Midbrain (tissue), 1 donor: ENCODE results near the gene JAM3.

ENCODE experiments used
- DNase-seq: peaks from one replicate; lab custom pipeline; 2025; lab: John Stamatoyannopoulos, UW

Gene JAM3

DNA sequence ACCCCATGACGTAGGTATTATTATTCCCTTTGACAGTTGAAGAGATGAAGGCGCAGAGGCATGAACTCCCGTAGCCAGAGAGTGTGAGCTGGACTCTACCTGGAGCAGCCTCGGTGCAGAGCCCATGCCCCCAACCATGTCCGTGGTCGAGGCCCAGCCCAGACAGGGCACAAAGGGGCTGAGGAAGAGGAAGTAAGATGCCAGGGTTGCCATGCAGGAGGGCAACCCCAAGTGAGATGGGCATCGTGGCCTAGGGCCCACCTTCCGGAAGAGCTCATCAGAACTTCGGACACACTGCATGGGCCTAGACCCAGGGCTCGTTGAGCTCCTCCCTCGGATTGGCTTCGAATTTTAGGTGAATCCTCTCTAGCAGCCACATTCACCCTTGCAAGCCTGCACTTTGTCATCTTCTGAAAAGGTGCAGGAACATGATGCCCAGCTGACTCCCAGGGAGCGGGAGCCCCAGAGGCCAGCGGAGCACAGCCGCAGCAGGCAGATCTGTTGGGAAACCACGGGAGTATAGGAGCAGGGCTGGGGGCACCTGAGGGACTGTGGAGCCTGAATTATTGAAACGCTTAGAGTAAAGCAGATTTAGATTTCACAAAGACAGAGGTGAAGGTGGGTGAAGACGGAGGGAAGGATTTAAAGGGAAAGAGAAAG is 29.0 kb upstream of the JAM3 start:
- DNase-seq: no peak

GRCh38 chr11:134040386-134041302 is 28.2 kb upstream of the JAM3 start:
- DNase-seq: no peak

GRCh38 chr11:134041349-134041748 is 27.5 kb upstream of the JAM3 start:
- DNase-seq: no peak

DNA sequence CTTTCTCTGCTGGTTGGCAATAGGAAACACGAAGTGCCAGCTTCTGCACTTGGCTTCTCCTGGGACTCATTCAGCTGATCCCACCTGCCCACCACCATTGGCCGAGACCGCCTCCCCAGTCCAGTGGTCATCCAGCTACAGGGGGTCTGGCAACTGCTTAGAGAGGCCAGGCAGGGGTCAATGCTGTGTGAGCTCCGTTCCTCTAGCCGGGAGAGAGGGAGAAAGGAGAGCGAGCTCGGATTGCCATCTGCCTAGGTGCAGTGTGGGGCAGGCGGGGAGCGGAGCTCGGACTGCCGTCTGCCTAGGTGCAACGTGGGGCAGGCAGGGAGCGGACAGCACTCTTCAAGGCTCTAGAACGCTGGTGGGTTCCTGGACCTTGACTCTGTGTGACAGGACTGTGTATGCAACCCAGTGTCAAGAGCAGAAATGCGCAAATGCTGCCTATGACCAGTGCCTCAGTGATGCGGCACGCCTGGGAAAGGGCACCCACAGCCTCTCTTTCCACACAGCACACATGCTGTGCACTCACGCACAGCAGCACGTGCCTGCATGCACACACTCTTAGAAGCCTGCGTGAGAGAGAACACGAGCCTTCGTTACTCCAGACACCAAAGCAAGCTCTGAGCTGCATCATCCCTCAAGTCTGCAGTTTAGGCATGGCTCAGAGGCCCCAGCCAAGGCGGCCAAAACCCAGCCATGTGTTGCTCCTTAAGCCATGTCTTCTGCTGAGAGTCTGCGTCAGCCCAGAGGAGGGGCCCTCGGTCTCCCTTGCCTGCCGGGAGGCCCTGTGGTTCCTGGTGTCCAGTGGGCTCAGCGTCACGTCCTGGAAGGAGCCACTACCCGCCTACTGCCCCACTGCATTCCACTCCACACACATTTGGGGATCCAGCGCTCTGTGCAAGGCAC is 26.8 kb upstream of the JAM3 start:
- no peak for DNase-seq

GRCh38 chr11:134043821-134044420 is 25.0 kb upstream of the JAM3 start:
- DNase-seq: no peak

DNA sequence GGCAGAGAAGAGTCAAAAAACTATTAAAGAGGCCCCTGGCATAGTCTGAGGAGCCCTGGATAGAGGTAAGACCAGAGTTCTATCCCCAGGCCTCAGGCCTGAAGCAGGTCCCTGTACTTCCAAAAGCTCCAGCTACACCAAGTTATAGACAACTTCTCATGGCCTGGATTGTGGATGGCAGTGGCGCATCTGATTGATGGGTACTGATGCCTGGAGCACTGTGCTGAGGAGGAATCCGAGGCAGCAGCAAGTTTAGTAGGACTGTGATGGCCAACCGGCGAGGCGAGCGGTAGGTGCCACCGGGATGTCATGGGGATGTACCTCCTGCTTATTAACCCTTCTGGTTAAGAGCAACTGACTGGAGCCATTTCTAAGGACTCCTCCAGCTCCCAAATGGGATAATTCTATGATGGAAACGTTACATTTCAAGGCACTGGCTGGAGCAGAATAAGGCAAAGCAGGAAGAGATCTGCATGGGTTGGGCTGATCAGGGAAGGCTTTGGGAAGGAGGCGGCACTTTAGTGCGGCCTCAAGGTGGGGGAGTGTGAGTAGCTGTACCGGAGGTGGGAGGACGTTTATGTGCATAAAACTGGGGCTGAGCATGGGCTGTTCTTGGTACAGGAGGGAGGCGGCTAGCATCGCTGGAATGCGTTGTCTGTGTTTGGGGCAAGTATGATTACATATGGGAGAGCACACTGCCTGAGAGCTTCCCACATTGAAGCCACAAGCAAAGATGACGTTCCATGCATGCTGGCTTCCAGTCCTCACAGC is 24.2 kb upstream of the JAM3 start:
- no peak for DNase-seq

- no peak for DNase-seq
Observed at GRCh38 chr11:134045799-134046635, 22.9 kb upstream of the JAM3 start.

- DNase-seq: no peak
Observed at GRCh38 chr11:134046681-134047449, 22.0 kb upstream of the JAM3 start.

GRCh38 chr11:134047586-134047999 is 21.3 kb upstream of the JAM3 start:
- no peak for DNase-seq

GRCh38 chr11:134048028-134048427 is 20.8 kb upstream of the JAM3 start:
- DNase-seq: no peak

DNA sequence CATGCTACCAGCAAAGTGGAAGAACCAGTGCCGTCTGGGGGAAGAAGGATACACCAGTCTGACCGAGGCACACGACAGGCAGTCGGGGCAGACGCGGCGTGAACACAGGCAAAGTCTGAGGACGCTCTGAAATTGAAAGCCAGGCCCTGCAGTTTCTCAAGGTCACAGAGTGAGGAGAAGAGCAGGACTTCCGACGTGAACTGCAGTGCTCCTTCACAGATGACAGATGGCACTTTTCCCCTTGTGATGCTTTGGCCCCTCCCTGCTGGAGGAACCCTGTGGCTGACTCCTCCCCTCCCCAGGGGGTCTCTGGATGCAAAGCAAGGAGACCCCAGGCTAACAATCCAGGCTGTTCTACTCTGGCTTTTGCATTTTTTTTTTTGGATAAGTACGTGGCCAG is 19.6 kb upstream of the JAM3 start:
- no peak for DNase-seq

DNA sequence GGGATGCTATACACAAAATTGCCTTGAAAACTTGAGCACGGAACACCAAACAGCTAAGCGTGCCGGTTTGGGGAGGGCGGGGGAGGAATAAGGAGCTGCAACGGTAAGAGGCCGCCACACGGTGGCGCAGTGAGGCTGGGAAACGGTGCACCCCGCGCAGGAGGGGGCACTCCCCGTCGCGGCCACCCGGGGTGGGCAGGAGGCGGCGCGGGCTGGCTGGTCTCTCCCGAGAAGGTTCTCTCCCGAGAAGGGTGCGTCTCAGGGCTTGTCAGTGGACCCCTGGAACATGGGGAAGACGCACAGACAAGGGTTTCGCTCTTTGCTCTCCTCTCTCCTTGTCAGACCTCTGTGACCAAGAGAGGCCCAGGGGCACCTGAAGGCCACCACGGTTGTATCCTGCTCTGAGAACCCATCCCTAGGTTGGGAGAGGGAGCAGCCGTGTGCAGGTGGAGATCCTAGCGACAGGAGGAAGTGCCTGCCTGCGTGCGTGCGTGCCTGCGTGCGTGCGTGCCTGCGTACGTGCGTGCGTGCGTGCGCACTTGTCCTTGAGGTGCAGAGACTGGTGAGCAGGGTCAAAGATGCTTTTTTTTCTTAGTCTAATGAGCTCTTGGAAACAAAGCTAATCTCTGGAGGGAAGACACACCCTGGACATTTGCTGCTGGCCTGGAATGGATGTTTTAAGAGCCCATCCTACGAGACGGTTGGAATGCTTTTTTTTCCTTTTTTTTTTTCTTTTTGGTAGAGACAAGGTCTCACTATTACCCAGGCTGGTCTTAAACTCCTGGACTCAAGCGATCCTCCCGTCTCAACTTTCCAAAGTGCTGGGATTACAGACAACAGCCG is 18.1 kb upstream of the JAM3 start:
- peak; percentile 86 for DNase-seq

DNA sequence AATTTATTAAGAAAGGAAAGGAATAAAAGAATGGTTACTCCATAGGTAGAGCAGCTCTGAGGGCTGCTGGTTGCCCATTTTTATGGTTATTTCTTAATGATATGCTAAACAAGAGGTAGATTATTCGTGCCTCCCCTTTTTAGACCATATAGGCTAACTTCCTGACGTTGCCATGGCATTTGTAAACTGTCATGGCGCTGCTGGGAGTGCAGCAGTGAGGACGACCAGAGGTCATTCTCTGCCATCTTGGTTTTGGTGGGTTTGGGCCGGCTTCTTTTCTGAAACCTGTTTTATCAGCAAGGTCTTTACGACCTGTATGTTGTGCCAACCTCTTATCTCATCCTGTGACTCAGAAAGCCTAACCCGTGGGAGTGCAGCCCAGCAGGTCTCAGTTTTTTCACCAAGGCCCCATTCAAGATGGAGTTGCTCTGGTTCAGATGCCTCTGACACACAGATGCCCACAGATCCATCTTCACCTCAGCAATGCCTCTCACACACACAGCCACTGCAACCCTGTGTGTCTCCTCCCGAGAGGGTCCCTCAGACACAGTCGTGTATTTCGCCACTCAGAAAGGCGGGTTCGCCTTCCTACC is 16.4 kb upstream of the JAM3 start:
- DNase-seq: no peak

DNA sequence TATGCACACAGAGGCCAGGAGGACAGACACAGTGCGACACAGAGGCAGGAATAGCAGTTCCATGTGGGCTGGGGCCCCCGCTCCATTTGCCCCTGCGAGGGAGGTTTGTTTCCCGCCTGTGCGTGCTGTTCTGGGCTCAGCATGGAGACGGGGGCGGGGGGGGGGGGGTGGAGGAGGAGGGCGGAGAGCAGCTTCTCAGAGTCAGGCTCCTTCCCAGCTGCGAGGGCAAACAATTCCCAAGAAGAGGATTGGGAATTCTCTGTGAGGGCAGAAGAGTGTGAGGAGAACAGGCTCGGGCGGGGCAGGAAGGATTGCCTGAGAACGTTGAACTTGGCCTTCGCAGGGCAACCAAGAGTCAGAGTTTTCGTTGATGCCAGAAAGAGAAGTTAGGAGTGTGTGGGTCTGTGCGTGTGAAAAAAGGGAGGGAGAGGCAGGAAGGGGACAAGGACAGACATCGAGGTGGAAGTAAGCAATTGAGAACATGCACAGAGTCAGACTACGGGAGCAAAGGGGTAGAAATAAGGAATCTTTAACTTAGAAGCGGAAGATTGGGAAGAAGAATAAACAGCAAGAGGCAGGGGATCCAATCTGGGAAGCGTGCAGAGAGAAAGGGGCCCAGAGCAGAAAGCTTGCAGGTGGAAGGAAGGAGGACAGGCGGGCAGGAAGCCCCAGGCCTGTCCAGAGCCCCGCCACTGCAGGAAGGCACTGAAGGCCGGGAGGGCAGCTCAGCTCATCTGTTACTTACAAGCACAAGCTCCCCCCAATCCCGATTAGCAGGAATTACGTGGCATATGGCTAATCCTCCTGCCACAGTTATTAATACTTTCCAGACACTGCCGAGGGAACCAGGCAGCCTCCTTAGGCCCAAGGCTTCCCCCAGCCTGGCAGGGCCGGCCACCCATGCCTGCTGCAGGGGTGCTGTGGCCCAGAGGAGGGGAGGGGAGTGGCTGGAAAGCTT is 15.6 kb upstream of the JAM3 start:
- DNase-seq: no peak

GRCh38 chr11:134055029-134055428 is 13.8 kb upstream of the JAM3 start:
- DNase-seq: no peak

- no peak for DNase-seq
Observed at GRCh38 chr11:134060316-134060715, 8.6 kb upstream of the JAM3 start.
